Glutamatergic neuron (in vitro differentiated cells): ENCODE results near the gene GABRB3. TPM values are rescaled to one million over a fixed set of nuclear protein-coding genes. Genes with fewer than 3 reads are reported as not detected.
A peak's percentile ranks its signal among the peaks of the same experiment; 100 is the strongest.

Experiments used
- DNase-seq: peaks from one replicate; pipeline ENCODE4 v3.0.0; 2022
- H3K27ac Mint-ChIP-seq: one replicate; pipeline ENCODE4 v1.8.0; 2020; ENCODE audit warnings: mild to moderate bottlenecking, mixed read lengths, inconsistent platforms; ENCODE audit not compliant: unreplicated experiment
- H3K27me3 Mint-ChIP-seq: one replicate; pipeline ENCODE4 v1.8.0; 2020; ENCODE audit warnings: mild to moderate bottlenecking, moderate library complexity, mixed read lengths, inconsistent platforms; ENCODE audit not compliant: unreplicated experiment
- H3K36me3 Mint-ChIP-seq: one replicate; pipeline ENCODE4 v1.8.0; 2020; ENCODE audit warnings: mild to moderate bottlenecking, mixed read lengths, inconsistent platforms; ENCODE audit not compliant: unreplicated experiment
- H3K4me1 Mint-ChIP-seq: one replicate; pipeline ENCODE4 v1.8.0; 2020; ENCODE audit warnings: mild to moderate bottlenecking, low read depth, mixed read lengths, inconsistent platforms; ENCODE audit not compliant: unreplicated experiment
- H3K4me3 Mint-ChIP-seq: one replicate; pipeline ENCODE4 v1.8.0; 2020; ENCODE audit warnings: mild to moderate bottlenecking, mixed read lengths, inconsistent platforms; ENCODE audit not compliant: unreplicated experiment
- H3K9me3 Mint-ChIP-seq: one replicate; pipeline ENCODE4 v1.8.0; 2020; ENCODE audit warnings: mild to moderate bottlenecking, moderate library complexity, mixed read lengths, inconsistent platforms; ENCODE audit not compliant: unreplicated experiment
- total RNA-seq: library from RNA; stranded (reverse); fragmentation: NEBNext Ultra II Directional; extraction: Animal tissue kit (Norgen Biotek cat#: 25700); gene quantifications from one replicate; pipeline ENCODE4 v1.2.1, GENCODE V29; 2021; ENCODE audit not compliant: unreplicated experiment
- TF ChIP-seq, protein P1 (sequence below): fragments of 200-600 bp; sonication (generic); IDR thresholded peaks from one replicate; pipeline ENCODE4 v1.5.0; 2021; ENCODE audit not compliant: partially characterized antibody, unreplicated experiment

The GABRB3 gene
- total RNA-seq, 1 donor from 2014 or later, result 287 TPM

DNA sequence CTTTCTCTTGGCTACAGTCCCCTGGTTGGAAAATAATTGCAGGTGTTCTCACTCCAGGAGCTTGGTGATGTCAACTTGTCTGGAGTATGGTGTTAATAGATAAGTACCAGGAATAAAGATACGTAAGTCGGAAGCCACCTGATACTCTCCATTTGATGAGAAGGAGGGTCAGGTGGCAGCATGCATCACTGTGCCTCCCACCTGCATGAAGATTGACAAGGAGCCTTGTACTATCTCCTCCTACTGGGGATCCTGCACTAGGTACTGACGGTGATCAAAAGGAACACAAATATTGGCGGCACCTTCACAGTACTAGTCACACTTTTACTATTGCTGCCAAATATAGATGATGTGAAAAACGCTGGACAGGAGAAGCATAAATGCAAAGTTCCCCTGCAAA lies 32.6 kb upstream of the GABRB3 start:
- peaks cover 32% of the 10 kb centered on the region for H3K4me1 Mint-ChIP-seq
- H3K9me3 Mint-ChIP-seq, result peaks cover 6% of the 10 kb centered on the region
- H3K27ac Mint-ChIP-seq, result no peak overlapping the region
- peaks cover 5% of the 10 kb centered on the region for H3K27me3 Mint-ChIP-seq
- TF ChIP-seq, protein P1, sequence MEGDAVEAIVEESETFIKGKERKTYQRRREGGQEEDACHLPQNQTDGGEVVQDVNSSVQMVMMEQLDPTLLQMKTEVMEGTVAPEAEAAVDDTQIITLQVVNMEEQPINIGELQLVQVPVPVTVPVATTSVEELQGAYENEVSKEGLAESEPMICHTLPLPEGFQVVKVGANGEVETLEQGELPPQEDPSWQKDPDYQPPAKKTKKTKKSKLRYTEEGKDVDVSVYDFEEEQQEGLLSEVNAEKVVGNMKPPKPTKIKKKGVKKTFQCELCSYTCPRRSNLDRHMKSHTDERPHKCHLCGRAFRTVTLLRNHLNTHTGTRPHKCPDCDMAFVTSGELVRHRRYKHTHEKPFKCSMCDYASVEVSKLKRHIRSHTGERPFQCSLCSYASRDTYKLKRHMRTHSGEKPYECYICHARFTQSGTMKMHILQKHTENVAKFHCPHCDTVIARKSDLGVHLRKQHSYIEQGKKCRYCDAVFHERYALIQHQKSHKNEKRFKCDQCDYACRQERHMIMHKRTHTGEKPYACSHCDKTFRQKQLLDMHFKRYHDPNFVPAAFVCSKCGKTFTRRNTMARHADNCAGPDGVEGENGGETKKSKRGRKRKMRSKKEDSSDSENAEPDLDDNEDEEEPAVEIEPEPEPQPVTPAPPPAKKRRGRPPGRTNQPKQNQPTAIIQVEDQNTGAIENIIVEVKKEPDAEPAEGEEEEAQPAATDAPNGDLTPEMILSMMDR, result no peak
- H3K4me3 Mint-ChIP-seq, result no peak overlapping the region
- no peak for DNase-seq
- no peaks in the 10 kb centered on the region for H3K36me3 Mint-ChIP-seq

DNA sequence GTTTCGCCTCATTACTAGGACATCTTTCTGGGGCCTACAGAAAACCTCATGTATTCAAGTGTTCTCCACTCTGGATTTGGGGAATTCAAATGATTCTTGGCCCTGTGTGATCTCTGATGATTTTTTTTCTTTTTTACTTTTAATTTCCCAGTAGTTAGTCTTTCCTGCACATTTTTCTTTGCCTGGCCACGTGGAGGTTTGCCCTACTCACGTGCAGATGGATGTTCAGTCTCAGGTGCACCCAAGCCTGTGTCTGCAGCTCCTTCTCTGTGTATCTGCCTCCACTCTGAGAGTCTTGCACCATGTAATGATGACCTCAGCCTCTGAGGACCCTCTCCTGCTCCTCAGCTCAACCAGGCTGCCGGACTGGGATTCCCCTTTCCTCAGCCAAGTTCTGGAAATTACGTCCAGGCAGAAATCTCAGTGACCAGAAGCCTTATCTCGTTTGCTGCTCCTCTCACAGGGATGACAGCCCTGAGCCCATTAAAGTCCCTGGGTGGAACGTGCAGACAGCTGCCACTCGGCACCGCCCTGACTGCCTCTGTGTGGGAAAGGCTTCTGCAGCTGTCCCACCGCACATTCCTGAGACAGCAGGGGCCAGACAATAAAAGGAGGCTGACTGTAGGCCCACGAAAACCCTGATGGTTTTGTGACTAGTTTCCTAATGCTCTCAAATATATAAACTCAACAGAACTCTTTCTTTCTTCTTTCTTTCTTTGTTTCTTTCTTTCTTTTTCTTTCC lies 31.4 kb upstream of the GABRB3 start:
- Mint-ChIP-seq H3K4me3 (peak overlapping the region; percentile 7), H3K27ac (peak overlapping the region; percentile 81), H3K9me3 (peaks cover 6% of the 10 kb centered on the region), H3K36me3 (no peaks in the 10 kb centered on the region), H3K4me1 (peaks cover 32% of the 10 kb centered on the region), H3K27me3 (peaks cover 5% of the 10 kb centered on the region)
- peak; percentile 59 for DNase-seq
- TF ChIP-seq, protein P1, result no peak

DNA sequence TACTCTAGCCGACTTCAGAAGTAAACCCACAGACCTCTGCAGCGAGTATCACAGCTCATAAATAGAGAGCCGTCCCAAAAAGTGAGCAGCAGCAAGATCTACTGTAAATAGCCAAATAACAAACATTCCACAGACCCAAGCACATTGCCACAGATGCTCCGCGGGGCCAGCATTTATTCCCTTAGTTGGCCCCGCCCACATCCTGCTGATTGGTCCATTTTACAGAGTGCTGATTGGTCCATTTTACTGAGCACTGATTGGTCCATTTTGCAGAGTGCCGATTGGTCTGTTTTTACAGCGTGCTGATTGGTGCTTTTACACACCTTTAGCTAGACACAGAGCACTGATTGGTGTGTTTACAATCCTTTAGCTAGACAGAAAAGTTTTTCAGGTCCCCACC lies 17.3 kb upstream of the GABRB3 start:
- Mint-ChIP-seq H3K36me3 (peaks cover 19% of the 10 kb centered on the region), H3K4me1 (no peaks in the 10 kb centered on the region), H3K27me3 (no peaks in the 10 kb centered on the region), H3K27ac (no peak overlapping the region), H3K9me3 (no peaks in the 10 kb centered on the region), H3K4me3 (no peak overlapping the region)
- no peak for DNase-seq
- TF ChIP-seq, protein P1, result no peak

GRCh38 chr15:26781816-26782215 lies 8.9 kb upstream of the GABRB3 start:
- Mint-ChIP-seq H3K36me3 (peaks cover 18% of the 10 kb centered on the region), H3K27me3 (peaks cover 3% of the 10 kb centered on the region), H3K4me3 (no peak overlapping the region), H3K9me3 (no peaks in the 10 kb centered on the region), H3K4me1 (no peaks in the 10 kb centered on the region), H3K27ac (no peak overlapping the region)
- DNase-seq, result no peak
- TF ChIP-seq, protein P1, result no peak

- TF ChIP-seq, protein P1, result no peak
- Mint-ChIP-seq H3K27me3 (peaks cover 14% of the 10 kb centered on the region), H3K9me3 (peaks cover 17% of the 10 kb centered on the region), H3K36me3 (peaks cover under 1% of the 10 kb centered on the region), H3K27ac (peak overlapping the region; percentile 89), H3K4me1 (peaks cover 39% of the 10 kb centered on the region), H3K4me3 (peak overlapping the region; percentile 78)
- peak; percentile 21 for DNase-seq
Observed at GRCh38 chr15:26773917-26774316, 1.1 kb upstream of the GABRB3 start.
